Stimulated activated CD4-positive, alpha-beta T cell treated with anti-CD3 and anti-CD28 coated beads, Interleukin-12 subunit alpha, Interleukin-12 subunit beta, amount 100 ng/mL, for 24 hours (primary cell): ENCODE results near the gene CDC37.
"Not testable (repeated sequence)": the region's sequence is repeated elsewhere in the genome, so short reads cannot be mapped to it uniquely, and the experiment has no call there.

ENCODE experiments used
- DNase-seq, 2 experiments: peaks; one replicate each; pipeline ENCODE4 v3.0.0-alpha.2; 2020; ENCODE audit warnings: low read depth in 2 of 2

Gene CDC37

DNA sequence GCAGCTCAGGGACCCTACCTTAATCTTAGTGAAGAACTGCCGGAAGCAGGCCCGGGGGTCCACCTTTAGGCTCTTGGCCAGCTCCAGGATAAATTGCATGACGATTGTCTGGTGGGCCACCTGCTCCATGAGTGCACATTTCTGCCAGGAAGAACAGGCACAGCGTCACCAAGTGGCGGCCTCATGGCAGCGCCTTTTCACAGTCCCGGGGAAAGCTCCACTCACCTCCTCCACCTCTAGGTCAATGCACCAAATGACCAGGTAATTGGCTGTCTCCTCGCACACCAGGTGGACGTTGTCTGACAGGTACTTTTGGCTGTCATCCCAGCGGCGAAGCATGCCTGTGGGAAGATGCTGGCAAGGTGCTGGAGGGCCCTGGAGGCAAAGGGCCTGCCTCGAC, 8.3 kb downstream of the CDC37 start:
- no peak for DNase-seq

DNA sequence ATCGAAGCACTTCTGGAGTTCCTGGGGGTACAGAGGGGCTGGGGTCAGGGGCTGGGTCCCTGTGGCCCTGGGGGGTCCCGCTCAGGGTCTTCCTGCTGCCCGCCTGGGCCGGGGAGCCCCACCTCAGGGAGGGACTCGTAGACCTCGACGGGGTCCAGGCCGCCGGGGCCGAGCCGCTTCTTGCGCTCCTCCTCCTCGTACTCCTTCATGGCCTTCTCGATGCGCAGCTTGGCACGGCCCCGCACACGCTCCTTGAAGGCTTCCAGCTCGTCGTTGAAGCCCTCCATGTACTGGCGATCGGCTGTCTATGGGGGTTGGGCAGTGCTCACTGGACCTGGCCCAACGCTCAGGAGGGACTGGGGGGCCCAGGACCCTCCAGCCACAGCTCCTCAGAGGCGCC, 10.2 kb downstream of the CDC37 start:
- no peak for DNase-seq

DNA sequence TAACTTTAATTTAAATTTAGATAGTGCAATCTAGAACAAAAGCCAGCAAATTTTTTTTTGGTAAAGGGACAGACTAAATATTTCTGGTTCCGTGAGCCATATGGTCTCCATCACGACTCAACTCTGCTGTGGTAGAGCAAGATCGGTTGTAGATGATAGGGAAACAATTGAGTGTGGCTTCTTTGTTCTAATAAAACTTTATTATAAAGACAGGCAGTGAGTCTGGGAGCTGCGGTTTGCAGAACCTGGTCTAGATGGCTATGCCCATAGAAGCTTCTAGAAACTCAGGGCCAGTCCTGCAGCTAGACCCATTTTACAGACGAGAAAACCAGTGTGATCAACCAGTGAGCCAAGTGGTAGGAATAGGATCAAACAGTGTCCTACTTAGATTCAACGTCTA, 11.2 kb downstream of the CDC37 start:
- no peak for DNase-seq

DNA sequence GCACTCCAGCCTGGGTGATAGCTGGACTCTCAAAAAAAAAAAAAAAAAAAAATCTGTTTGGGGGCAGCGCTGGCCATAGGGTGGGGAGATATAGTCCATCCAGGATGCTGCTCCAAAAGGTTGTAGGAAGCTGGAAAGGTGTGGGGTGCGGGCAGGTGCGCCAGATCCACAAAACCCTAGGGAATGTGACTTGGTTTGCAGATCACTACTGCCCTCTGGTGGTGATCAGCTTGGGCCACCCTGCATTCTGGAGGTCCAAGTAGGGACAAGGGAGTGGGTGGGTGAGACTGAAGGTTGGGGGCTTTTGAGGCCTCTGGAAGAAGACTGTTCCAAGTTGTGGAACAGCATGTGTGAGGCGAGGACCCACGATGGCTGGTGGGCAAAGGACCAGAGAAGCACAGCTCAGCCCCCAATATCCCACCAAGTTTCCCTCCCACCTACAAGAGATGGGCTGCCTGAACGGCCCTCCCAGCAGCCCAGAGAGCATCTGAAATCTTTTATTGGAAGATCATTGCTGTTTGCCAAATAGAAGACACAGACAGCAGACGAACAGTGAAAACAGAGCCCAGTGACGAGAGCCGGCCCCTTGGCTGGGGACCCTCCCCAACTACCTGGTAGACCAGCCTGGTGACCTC, 12.6 kb downstream of the CDC37 start:
- DNase-seq, result peak in 1 of 2 experiments; percentile 62

DNA sequence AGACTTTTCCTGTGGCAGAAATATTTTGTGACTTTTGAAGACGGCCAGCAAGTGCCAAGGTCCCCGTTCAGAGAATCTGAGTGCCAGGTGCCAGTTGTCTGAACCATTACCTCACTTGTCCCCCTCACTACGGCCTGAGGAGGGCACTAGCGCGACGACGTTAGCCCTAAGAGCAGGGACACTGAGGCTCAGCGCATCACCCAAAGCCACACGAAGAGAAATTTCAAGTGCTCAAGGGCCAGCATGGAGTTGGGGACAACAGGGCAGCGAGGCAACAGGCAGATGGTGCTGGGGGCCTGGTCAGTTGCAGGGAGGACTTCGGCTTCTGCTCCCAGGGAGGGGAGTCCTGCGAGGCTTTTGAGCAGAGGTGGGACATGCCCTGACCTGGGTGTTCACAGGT, 13.5 kb downstream of the CDC37 start:
- DNase-seq, result no peak

DNA sequence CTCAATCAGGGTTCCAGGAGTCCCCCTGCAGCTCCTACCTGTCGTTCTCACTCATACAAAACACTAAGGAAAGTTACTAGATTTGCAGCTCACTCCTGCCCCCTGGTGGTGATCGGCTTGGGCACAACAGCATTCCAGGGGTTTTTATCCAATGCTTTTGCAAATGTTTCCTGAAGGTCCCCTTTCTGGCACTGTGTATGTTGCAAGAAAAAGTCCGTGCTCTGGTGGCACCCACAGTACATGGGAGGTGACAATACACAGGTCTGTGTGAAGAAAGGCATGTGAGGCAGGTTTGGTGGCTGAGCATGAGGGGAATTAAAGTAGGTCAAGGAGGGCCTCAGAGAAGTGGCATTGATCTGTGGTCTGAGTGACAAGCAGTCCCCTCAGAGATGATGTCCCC, 14.4 kb downstream of the CDC37 start:
- DNase-seq, result peak; percentile 57 to 85

DNA sequence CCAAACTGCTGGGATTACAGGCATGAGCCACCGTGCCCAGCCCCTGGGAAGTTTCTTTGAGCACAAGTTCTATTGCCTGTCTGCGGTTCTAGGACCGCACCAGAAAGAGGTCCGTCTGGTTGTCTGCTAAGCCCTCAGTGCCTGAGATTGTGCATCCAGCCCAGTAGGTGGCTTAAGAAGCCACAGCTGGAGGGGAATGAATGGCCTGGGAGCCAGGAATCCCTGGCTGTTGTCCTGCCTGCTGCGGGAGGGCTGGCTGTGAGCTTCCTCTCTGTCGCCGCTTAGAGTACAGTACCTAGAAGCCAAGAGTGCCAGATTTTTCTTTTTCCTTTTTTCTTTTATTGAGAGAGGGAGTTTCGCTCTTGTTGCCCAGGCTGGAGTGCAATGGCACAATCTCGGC, 18.8 kb downstream of the CDC37 start:
- no peak for DNase-seq

DNA sequence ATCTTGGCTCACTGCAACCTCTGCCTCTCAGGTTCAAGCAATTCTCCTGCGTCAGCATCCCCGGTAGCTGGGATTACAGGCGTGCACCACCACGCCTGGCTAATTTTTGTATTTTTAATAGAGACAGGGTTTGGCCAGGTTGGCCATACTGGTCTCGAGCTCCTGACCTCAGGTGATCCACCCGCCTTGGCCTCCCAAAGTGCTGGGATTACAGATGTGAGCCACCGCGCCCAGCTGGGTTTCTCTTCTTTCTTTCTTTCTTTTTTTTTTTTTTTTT, 20.2 kb downstream of the CDC37 start:
- DNase-seq, result not testable (repeated sequence)

DNA sequence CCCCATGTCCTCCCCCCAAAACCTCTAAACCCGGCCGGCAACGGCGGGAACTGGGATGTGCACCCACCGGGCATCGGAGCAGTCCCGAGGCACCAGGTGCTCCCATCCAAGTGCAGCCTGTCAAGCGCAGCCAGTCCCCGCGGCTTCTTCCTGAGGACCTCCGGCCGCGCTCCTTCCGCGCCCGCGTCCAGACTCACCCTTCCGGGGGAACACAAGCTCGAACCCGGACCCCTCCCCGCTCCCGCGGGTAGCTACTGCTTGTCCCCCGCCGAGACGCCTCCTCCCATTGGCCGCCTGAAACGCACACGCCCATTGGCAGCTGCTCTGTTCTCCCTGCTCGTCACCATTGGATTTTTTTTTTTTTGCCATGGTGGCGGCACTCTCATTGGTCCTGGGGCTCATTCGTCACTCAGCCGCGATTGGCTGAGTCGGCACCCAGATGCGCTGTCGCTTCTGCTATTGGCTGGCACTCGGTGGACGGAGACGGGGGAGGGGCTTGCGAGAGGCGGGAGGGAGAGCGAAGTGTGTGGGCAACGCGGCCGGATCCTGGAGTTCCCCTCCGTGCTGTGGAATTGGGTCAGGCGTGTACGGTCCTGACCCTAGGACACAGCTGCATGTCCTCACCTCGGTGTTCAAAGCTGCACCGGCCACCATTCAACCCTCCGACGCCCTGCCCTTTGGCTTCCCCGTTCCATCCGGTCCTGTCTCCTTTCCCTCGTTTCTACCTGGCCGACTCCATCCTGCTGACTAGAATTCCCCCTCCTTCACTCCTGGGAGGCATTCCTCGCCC, 22.8 kb downstream of the CDC37 start, which contains the start of gene TYK2:
Gene TYK2, minus strand, starts transcription at position 260 of the 790 bp plus-strand sequence. CDS start 2,166 bp downstream, outside the sequence.
- peak; percentile 86 to 97 for DNase-seq

DNA sequence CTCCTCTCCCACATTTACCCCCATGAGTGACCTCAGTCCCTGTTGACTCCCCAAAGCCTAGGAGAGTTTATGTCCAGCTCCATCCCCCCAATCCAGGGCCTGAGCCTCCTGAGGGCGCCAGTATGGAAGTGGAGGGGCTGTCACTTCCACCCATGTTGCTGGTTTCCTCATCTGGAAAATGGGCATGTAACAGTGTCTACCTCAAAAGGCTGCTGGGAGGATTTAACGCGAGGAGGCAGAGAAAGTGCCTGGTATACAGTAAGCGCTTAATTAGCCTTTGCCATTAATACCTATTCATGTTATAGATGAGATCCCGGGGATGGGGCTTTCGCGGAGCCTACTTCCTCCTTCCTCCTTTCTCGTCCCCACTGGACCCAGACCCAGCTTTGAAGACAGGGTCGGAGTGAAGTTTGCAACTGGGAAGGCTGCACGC, 23.4 kb downstream of the CDC37 start:
- DNase-seq, result no peak

DNA sequence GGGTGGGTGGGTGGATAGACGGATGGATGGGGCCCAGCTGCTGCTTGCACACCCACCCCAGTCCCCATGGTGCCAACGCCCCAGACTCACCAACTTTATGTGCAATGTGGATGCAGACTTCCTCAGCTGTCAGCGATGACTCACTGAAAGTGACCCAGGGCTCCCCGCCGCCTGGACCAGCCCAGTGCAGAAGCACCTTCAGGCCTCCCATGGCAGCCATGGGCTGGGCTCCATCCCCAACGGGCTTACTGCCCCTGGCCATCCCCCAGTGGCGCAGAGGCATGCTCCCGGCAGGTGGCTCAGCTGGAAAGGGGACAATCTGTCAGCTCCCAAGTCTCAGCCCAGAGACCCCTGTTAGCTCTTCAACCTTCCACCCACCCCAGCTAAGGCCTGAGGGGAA, 25.2 kb downstream of the CDC37 start:
- DNase-seq, result no peak

DNA sequence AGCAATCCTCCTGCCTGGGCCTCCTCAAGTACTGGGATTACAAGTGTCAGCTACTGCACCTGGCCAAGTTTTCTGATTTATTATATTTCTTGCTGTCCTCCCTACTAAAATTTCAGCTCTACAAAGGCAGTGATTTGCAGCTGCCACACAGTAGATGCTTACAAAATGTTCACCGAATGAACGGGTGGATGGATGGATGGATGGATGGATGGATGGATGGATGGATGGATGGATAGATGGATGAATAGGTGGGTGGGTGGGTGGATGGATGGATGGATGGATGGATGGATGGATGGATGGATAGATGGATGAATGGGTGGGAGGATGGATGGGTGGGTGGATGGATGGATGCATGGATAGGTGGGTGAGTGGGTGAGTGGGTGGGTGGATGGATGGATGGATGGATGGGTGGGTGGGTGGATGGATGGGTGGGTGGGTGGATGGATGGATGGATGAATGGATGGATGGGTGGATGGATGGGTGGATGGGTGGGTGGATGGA, 26.2 kb downstream of the CDC37 start:
- not testable (repeated sequence) for DNase-seq

DNA sequence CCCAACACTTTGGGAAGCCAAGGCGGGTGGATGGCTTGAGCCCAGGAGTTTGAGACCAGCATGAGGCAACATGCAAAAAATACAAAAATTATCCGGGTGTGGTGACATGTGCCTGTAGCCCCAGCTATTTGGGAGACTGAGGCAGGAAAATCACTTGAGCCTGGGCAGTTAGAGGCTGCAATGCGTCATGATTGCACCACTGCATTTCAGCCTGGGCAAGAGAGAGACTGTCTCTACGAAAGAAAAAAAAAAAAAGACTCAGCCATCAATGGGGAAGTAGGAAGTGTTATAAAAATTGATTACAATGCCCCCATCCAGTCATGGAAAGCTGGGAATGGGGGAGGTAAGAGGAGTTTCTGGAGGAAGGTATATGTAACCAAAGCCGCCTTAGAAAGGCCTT, 28.4 kb downstream of the CDC37 start:
- DNase-seq, result no peak

DNA sequence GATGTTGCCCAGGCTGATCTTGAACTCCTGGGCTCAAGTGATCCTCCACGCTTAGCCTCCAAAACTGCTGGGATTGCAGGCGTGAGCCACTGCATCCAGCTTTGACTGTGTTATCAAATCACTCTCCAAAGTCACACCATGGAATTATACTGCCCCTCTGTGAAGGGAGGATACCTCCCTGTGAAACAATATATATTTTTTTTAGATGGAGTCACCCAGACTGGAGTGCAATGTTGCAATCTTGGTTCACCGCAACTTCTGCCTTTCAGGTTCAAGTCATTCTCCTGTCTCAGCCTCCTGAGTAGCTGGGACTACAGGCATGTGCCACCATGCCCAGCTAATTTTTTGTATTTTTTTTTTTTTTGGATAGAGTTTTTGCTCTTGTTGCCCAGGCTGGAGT, 30.7 kb downstream of the CDC37 start:
- DNase-seq, result no peak

DNA sequence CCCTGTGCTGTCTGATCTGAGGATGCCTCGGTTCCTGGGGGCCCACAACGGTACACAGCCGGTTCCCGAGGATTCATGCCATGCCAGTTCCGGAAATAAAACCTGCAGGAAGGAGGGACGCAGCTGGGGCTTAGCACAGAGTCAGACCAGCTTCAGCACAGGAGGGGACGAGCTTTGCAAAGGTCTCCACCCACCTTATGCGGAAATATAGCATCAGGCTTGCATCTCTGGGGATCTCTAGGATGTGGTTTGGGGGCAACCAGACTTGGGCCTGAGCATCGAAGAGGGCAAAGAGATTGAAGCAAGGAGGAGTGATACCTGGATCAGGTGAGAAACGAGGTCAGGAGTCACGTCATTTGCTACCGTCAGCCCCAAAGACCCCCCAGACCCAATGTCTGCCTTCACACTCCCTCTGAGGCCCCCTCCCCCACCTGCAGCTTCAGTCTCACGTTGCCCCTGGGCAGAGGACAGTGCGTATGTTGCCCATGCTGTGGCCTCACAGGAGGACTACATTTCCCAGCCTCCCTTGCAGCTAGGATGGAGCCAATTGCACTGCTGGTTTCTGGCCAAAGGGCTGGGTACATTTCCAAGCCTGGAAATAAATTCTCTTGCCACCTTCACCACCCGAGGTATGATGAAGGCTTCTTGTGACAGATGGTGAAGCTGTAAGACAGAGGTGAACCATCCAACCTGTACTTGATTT, 35.1 kb downstream of the CDC37 start:
- no peak for DNase-seq

DNA sequence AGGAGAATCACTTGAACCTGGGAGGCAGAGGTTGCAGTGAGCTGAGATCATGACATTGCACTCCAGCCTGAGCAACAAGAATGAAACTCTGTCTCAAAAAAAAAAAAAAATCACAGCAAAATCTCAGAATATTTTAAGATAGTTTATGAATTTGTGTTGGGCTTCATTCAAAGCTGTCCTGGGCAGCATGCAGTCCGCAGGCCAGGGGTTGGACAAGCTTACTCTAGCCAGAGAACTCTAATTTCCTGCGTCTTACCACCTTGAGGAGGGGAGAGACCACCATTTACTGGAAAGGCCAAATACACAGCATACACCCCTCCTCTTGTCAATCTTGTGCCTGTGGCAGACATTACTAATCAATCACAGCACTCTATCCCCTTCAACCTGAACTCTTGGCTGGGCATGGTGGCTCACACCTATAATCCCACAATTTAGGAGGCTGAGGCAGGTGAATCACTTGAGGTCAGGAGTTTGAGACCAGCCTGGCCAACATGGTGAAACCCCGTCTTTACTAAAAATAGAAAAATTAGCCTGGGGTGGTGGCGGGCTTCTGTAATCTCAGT, 36.3 kb downstream of the CDC37 start:
- DNase-seq, result not testable (repeated sequence)

DNA sequence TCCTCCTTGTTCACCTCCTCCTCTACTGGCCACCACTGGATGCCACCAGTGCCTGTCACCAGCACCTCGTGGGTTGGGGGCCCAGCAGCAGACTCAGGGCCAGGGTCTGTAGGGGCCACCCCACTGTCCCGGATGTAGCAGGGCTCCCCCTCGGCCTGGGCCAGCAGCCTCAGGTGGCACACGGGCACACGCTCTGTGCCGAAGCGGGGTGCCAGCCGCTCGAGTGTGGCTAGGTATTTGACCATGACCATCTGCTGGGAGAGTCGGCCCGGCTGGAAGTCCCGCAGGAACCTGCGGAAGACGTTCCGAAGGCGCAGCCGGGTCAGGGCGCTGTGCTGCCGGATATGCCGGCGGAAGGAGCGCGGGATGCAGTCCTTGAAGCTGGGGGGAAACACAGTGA, 37.8 kb downstream of the CDC37 start:
- no peak for DNase-seq

DNA sequence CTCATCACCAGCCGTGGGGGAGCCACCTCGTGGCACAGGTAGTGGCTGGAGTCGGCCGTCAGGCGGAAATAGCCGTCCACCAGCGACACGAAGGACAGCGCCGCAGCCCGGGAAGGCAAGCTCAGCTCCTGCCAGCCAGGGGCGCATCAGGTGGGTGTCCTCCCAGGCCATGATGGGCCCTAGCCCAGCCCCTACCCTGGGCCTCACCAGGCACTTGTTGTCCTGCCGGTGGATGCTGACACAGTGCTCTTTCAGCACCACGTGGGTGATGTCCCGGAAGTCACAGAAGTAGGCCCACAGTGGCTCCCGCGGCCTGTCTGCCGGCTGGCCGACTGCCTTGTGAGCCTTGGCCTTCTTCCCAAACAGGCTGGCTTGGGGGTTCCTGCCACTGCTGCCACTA, 38.7 kb downstream of the CDC37 start:
- no peak for DNase-seq

DNA sequence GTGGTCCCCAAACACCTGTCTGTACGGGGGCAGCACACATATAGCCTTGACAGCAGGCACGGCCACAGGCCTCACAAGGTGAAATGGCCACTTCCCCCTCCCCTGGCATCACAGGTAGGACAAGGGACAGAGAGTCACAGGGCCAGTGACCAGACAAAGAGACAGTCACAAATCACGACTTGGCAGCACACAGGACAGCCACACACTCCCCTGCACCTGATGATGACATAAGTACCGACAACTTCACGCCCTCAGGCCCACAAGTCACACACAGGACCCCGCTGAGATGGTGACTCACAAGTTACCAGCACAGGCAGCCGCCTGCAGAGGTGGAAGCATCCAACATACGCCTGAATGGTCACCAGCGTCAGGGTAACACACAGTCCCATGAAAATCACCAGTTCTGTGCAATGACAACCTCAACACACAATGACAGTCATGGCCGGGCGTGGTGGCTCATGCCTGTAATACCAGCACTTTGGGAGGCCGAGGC, 39.5 kb downstream of the CDC37 start:
- no peak for DNase-seq

DNA sequence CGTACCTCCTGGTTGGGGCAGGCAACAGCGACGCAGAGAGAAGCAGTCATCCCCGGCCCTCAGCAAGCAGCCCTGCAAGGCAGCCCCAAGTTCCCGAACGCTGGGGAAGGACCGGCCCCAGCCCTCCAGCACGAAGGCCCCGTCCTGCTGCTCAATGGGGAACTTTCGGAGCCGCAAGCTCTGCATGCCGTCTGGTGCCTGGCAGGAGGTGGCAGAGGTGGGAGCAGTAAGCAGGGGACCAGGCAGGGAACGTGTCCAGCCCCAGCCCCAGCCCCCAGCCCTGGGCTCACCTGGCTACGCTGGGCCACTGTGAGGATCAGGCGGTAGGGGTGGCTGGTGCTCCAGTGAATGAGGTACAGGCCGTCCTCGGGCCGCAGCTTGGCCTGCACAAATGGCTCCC, 41.1 kb downstream of the CDC37 start:
- DNase-seq, result no peak

DNA sequence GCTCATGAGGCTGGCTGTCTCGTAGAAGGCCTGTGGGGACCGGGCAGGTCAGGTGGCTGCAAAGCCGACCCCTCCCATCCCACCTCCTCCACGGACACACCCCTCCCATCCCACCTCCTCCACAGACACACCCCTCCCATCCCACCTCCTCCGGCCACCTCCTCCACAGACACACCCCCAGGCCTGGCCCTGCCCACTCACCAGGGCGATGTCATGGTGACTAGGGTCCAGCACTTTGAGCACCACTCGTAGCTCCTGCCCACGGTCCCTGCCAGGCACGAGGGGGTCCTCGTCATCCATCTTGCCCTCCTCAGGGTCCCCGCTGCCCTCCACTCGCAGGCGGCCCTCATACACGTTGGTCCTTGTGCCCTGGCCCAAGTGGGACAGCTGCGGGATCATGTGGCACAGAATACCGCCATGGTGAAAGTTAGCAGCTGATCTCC, 41.8 kb downstream of the CDC37 start:
- DNase-seq, result no peak

DNA sequence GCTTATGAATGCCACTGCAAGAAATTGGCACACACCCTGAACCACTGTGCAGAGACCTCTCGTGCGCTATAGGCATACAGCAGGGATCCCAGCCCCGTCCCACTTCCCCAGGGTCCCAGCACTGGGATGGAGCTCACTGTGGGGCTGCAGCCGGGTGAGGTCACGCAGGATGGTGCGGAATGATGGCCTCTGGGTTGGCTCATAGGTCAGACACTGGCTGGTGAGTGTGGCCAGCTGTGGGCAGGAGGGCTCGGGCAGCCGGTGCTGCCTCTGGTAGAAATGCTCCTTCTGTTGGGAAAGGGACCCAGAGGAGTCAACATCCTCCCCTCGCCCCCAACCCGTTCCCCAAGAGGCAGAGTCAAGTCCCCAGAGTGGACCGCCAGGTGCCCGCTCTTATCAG, 46.9 kb downstream of the CDC37 start:
- DNase-seq, result no peak
